ENCODE results near the gene C1RL.

C1RL gene

GRCh38 chr12:7075518-7075917 lies 33.5 kb downstream of the C1RL start:
- H3K36me3 ChIP-seq (ENCODE audit: control insufficient read depth, insufficient read depth, low read length): peaks cover 5% of the 10 kb centered on the region
- H3K9ac ChIP-seq (ENCODE audit: low read length): no peak overlapping the region
- no peak overlapping the region for H3K4me3 ChIP-seq (ENCODE audit: low read length)
- no peaks in the 10 kb centered on the region for H3K4me1 ChIP-seq (ENCODE audit: control insufficient read depth, insufficient read depth, low read length)
- no peaks in the 10 kb centered on the region for H3K27me3 ChIP-seq (ENCODE audit: control insufficient read depth, insufficient read depth, low read length)
- no peak overlapping the region for H3K27ac ChIP-seq (ENCODE audit: low read depth, low read length)

GRCh38 chr12:7073946-7074345 lies 35.1 kb downstream of the C1RL start:
- Histone ChIP-seq H3K4me1 (ENCODE audit: control insufficient read depth, insufficient read depth, low read length) (peaks cover under 1% of the 10 kb centered on the region), H3K36me3 (ENCODE audit: control insufficient read depth, insufficient read depth, low read length) (peaks cover 10% of the 10 kb centered on the region), H3K27ac (ENCODE audit: low read depth, low read length) (no peak overlapping the region), H3K27me3 (ENCODE audit: control insufficient read depth, insufficient read depth, low read length) (no peaks in the 10 kb centered on the region), H3K4me3 (ENCODE audit: low read length) (no peak overlapping the region), H3K9ac (ENCODE audit: low read length) (no peak overlapping the region)

GRCh38 chr12:7072554-7072953 lies 36.5 kb downstream of the C1RL start:
- Histone ChIP-seq H3K4me1 (ENCODE audit: control insufficient read depth, insufficient read depth, low read length) (peaks cover 8% of the 10 kb centered on the region), H3K9ac (ENCODE audit: low read length) (no peak overlapping the region), H3K36me3 (ENCODE audit: control insufficient read depth, insufficient read depth, low read length) (peaks cover 10% of the 10 kb centered on the region), H3K27me3 (ENCODE audit: control insufficient read depth, insufficient read depth, low read length) (no peaks in the 10 kb centered on the region), H3K27ac (ENCODE audit: low read depth, low read length) (no peak overlapping the region), H3K4me3 (ENCODE audit: low read length) (no peak overlapping the region)

- peaks cover 8% of the 10 kb centered on the region for H3K4me1 ChIP-seq (ENCODE audit: control insufficient read depth, insufficient read depth, low read length)
- H3K27ac ChIP-seq (ENCODE audit: low read depth, low read length): no peak overlapping the region
- H3K36me3 ChIP-seq (ENCODE audit: control insufficient read depth, insufficient read depth, low read length): peaks cover 10% of the 10 kb centered on the region
- no peak overlapping the region for H3K9ac ChIP-seq (ENCODE audit: low read length)
- H3K4me3 ChIP-seq (ENCODE audit: low read length): no peak overlapping the region
- H3K27me3 ChIP-seq (ENCODE audit: control insufficient read depth, insufficient read depth, low read length): no peaks in the 10 kb centered on the region
These were observed 37.0 kb downstream of the C1RL start for GRCh38 chr12:7072035-7072434.

- Histone ChIP-seq H3K36me3 (ENCODE audit: control insufficient read depth, insufficient read depth, low read length) (peaks cover 13% of the 10 kb centered on the region), H3K27me3 (ENCODE audit: control insufficient read depth, insufficient read depth, low read length) (no peaks in the 10 kb centered on the region), H3K27ac (ENCODE audit: low read depth, low read length) (peak overlapping the region; percentile 70), H3K4me1 (ENCODE audit: control insufficient read depth, insufficient read depth, low read length) (peaks cover 8% of the 10 kb centered on the region), H3K9ac (ENCODE audit: low read length) (no peak overlapping the region), H3K4me3 (ENCODE audit: low read length) (no peak overlapping the region)
These were observed 39.6 kb downstream of the C1RL start for GRCh38 chr12:7069386-7069785.

- peak overlapping the region; percentile 70 for H3K27ac ChIP-seq (ENCODE audit: low read depth, low read length)
- H3K36me3 ChIP-seq (ENCODE audit: control insufficient read depth, insufficient read depth, low read length): peaks cover 13% of the 10 kb centered on the region
- no peak overlapping the region for H3K4me3 ChIP-seq (ENCODE audit: low read length)
- H3K4me1 ChIP-seq (ENCODE audit: control insufficient read depth, insufficient read depth, low read length): peaks cover 8% of the 10 kb centered on the region
- H3K27me3 ChIP-seq (ENCODE audit: control insufficient read depth, insufficient read depth, low read length): no peaks in the 10 kb centered on the region
- H3K9ac ChIP-seq (ENCODE audit: low read length): no peak overlapping the region
These were observed 40.0 kb downstream of the C1RL start for GRCh38 chr12:7068994-7069346.

- H3K4me3 ChIP-seq (ENCODE audit: low read length): no peak overlapping the region
- H3K4me1 ChIP-seq (ENCODE audit: control insufficient read depth, insufficient read depth, low read length): peaks cover 8% of the 10 kb centered on the region
- peak overlapping the region; percentile 70 for H3K27ac ChIP-seq (ENCODE audit: low read depth, low read length)
- no peaks in the 10 kb centered on the region for H3K27me3 ChIP-seq (ENCODE audit: control insufficient read depth, insufficient read depth, low read length)
- peaks cover 13% of the 10 kb centered on the region for H3K36me3 ChIP-seq (ENCODE audit: control insufficient read depth, insufficient read depth, low read length)
- H3K9ac ChIP-seq (ENCODE audit: low read length): no peak overlapping the region
These were observed 40.6 kb downstream of the C1RL start for GRCh38 chr12:7068240-7068993.

- Histone ChIP-seq H3K9ac (ENCODE audit: low read length) (no peak overlapping the region), H3K36me3 (ENCODE audit: control insufficient read depth, insufficient read depth, low read length) (peaks cover 13% of the 10 kb centered on the region), H3K4me3 (ENCODE audit: low read length) (no peak overlapping the region), H3K27me3 (ENCODE audit: control insufficient read depth, insufficient read depth, low read length) (no peaks in the 10 kb centered on the region), H3K4me1 (ENCODE audit: control insufficient read depth, insufficient read depth, low read length) (peaks cover 8% of the 10 kb centered on the region), H3K27ac (ENCODE audit: low read depth, low read length) (no peak overlapping the region)
These were observed 41.9 kb downstream of the C1RL start for GRCh38 chr12:7067096-7067495.

GRCh38 chr12:7066596-7066995 lies 42.4 kb downstream of the C1RL start:
- Histone ChIP-seq H3K36me3 (ENCODE audit: control insufficient read depth, insufficient read depth, low read length) (peaks cover 13% of the 10 kb centered on the region), H3K27ac (ENCODE audit: low read depth, low read length) (no peak overlapping the region), H3K9ac (ENCODE audit: low read length) (no peak overlapping the region), H3K27me3 (ENCODE audit: control insufficient read depth, insufficient read depth, low read length) (no peaks in the 10 kb centered on the region), H3K4me1 (ENCODE audit: control insufficient read depth, insufficient read depth, low read length) (peaks cover 10% of the 10 kb centered on the region), H3K4me3 (ENCODE audit: low read length) (no peak overlapping the region)

GRCh38 chr12:7065073-7065623 lies 43.9 kb downstream of the C1RL start:
- H3K27ac ChIP-seq (ENCODE audit: low read depth, low read length): no peak overlapping the region

GRCh38 chr12:7064516-7064915 lies 44.5 kb downstream of the C1RL start:
- Histone ChIP-seq H3K4me3 (ENCODE audit: low read length) (no peak overlapping the region), H3K27ac (ENCODE audit: low read depth, low read length) (no peak overlapping the region), H3K36me3 (ENCODE audit: control insufficient read depth, insufficient read depth, low read length) (peaks cover 3% of the 10 kb centered on the region), H3K27me3 (ENCODE audit: control insufficient read depth, insufficient read depth, low read length) (no peaks in the 10 kb centered on the region), H3K4me1 (ENCODE audit: control insufficient read depth, insufficient read depth, low read length) (peaks cover 17% of the 10 kb centered on the region), H3K9ac (ENCODE audit: low read length) (no peak overlapping the region)

More at GRCh38 chr12:7065073-7065623, 43.9 kb downstream of the C1RL start:
- Histone ChIP-seq H3K9ac (ENCODE audit: low read length) (no peak overlapping the region), H3K4me3 (ENCODE audit: low read length) (no peak overlapping the region), H3K27me3 (ENCODE audit: control insufficient read depth, insufficient read depth, low read length) (no peaks in the 10 kb centered on the region), H3K4me1 (ENCODE audit: control insufficient read depth, insufficient read depth, low read length) (peaks cover 11% of the 10 kb centered on the region), H3K36me3 (ENCODE audit: control insufficient read depth, insufficient read depth, low read length) (peaks cover 5% of the 10 kb centered on the region)

GRCh38 chr12:7061596-7061995 lies 47.4 kb downstream of the C1RL start:
- Histone ChIP-seq H3K9ac (ENCODE audit: low read length) (no peak overlapping the region), H3K4me3 (ENCODE audit: low read length) (peak overlapping the region; percentile 54), H3K27ac (ENCODE audit: low read depth, low read length) (peak overlapping the region; percentile 78)

GRCh38 chr12:7061138-7061537 lies 47.9 kb downstream of the C1RL start:
- no peaks in the 10 kb centered on the region for H3K36me3 ChIP-seq (ENCODE audit: control insufficient read depth, insufficient read depth, low read length)
- peak overlapping the region; percentile 78 for H3K27ac ChIP-seq (ENCODE audit: low read depth, low read length)
- H3K9ac ChIP-seq (ENCODE audit: low read length): peak overlapping the region; percentile 7
- peak overlapping the region; percentile 54 for H3K4me3 ChIP-seq (ENCODE audit: low read length)
- H3K27me3 ChIP-seq (ENCODE audit: control insufficient read depth, insufficient read depth, low read length): no peaks in the 10 kb centered on the region
- peaks cover 9% of the 10 kb centered on the region for H3K4me1 ChIP-seq (ENCODE audit: control insufficient read depth, insufficient read depth, low read length)

More at GRCh38 chr12:7061596-7061995, 47.4 kb downstream of the C1RL start:
- Histone ChIP-seq H3K27me3 (ENCODE audit: control insufficient read depth, insufficient read depth, low read length) (no peaks in the 10 kb centered on the region), H3K4me1 (ENCODE audit: control insufficient read depth, insufficient read depth, low read length) (peaks cover 9% of the 10 kb centered on the region), H3K36me3 (ENCODE audit: control insufficient read depth, insufficient read depth, low read length) (peaks cover under 1% of the 10 kb centered on the region)
